ENCODE results near the gene CBLN3.

DNA sequence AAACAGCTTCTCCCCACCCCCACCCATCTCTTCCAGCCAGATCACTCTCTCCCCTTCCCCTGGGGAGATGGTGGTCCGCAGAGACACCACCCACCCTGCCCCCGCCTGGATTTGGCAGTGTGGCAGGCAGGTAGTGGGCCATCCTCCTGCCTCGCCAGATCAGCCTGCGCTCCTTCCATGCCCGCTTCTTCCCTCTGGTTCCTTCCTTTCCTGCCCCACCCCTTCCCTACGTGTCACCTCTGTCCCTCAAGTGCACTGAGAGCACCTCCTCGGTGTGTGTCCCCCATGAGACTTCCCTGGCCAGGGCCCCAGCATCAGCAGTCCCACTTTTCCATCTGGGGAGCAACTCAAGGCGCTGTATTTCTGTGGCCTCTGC, 30.0 kb downstream of the CBLN3 start:
- TF ChIP-seq POLR2AphosphoS5 (IDR thresholded peaks at IDR 0.05; ENCODE audit: borderline replicate concordance, low read depth, low read length) (no peak), EZH2 (IDR thresholded peaks at IDR 0.05) (no peak)

All from SK-N-MC (cell line).